Coronary artery (tissue), 2 donors: ENCODE data around the gene DCTN2.
"Not testable (repeated sequence)": the region's sequence is repeated elsewhere in the genome, so short reads cannot be mapped to it uniquely, and the experiment has no call there.

Experiments used
- DNase-seq: peaks from one replicate; pipeline ENCODE4 v3.0.0-alpha.2; 2017; ENCODE audit warnings: low spot score
- H3K27ac ChIP-seq, 2 donors: fragments of 200-600 bp; sonication (generic); one replicate each; pipeline ENCODE4 v1.5.1; 2016 to 2019
- H3K4me3 ChIP-seq: fragments of 200-600 bp; sonication (generic); 2 replicates; pipeline ENCODE4 v1.5.1; 2016; ENCODE audit warnings: mild to moderate bottlenecking, moderate library complexity
- TF ChIP-seq, protein P1 (sequence below): fragments of 200-600 bp; sonication (generic); IDR thresholded peaks from one replicate; pipeline ENCODE4 v1.5.1; 2019; ENCODE audit warnings: antibody characterized with exemption

Gene DCTN2

DNA sequence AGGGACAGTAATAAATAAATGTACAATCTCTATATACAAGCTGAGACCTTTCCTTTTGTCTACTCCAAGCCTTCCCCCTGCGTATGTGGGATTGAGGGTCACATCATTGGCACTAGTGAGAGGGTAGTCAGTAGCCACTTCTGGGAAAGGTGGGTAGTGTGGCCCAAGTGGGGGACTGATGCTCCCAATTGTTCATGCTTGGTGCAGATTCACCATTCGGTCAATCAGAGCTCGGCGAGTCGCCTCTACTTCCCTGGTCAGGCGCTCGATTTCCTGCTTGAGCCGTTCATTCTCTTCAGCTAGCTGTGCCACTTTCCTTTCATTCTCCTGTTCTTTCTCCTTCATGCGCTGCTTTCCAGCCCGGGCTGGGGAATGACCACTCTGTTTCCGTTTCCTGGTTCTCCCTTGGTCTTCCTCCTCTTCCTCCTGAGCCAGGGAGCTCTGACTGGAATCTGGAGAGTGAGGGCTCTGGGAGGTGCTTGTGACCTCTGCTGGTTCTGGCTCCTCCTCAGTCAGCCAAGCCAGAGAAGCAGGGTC is 30.3 kb downstream of the DCTN2 start:
- DNase-seq: no peak
- H3K27ac ChIP-seq: peak overlapping the region; percentile 2 to 98
- no peak overlapping the region for H3K4me3 ChIP-seq
- TF ChIP-seq, protein P1, sequence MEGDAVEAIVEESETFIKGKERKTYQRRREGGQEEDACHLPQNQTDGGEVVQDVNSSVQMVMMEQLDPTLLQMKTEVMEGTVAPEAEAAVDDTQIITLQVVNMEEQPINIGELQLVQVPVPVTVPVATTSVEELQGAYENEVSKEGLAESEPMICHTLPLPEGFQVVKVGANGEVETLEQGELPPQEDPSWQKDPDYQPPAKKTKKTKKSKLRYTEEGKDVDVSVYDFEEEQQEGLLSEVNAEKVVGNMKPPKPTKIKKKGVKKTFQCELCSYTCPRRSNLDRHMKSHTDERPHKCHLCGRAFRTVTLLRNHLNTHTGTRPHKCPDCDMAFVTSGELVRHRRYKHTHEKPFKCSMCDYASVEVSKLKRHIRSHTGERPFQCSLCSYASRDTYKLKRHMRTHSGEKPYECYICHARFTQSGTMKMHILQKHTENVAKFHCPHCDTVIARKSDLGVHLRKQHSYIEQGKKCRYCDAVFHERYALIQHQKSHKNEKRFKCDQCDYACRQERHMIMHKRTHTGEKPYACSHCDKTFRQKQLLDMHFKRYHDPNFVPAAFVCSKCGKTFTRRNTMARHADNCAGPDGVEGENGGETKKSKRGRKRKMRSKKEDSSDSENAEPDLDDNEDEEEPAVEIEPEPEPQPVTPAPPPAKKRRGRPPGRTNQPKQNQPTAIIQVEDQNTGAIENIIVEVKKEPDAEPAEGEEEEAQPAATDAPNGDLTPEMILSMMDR: no peak

DNA sequence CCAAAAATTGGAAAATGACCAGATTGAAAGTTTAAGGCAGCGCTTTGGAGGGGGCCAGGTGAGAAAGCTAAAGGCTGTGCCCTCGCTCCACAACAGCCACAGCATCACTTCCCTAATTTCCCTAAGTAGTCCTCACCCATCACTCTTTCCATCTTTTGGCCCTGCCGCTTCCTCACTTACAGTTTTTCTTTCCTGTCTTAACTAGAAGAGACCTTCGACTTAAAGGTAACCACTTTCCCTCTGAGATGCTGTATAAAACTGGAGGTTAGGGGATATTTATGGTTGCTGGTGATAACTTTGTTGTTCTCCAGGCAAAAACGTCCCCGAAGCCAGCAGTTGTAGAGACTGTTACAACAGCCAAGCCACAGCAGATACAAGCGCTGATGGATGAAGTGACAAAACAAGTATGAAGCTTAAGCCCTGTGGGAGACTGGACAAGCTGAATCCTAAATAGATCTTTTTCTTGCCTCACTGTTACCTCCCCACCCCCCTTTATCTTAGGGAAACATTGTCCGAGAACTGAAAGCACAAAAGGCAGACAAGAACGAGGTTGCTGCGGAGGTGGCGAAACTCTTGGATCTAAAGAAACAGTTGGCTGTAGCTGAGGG is 31.0 kb downstream of the DCTN2 start:
- no peak for DNase-seq
- Histone ChIP-seq H3K4me3 (no peak overlapping the region), H3K27ac (peak overlapping the region in 1 of 2 donors; percentile 98)
- TF ChIP-seq, protein P1: no peak

DNA sequence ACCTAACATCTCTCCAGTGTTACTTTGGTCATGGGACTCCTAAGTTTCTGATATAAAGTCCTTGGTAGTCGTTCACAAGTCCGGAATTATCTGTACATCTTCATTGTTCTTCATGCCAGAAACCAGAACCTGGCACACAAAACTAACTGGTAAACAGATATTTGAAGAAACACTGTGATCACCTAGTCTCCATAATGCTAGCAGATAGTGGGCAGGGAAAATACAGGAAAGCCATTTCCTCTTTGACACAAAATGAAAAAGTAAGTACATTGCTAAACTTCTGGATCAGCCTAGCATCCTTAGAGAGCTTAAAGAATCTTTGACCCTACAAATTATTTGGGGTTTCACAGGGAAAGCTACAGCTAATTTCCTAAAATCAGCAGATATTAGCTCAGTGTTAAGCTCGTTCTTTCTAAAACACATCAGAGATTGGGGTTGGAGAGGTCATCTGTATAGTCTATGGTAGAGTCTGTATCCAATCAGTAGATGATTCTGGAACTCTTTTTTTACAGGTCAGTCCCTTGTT is 31.5 kb downstream of the DCTN2 start:
- DNase-seq: no peak
- TF ChIP-seq, protein P1: no peak
- no peak overlapping the region for H3K4me3 ChIP-seq
- no peak overlapping the region for H3K27ac ChIP-seq

DNA sequence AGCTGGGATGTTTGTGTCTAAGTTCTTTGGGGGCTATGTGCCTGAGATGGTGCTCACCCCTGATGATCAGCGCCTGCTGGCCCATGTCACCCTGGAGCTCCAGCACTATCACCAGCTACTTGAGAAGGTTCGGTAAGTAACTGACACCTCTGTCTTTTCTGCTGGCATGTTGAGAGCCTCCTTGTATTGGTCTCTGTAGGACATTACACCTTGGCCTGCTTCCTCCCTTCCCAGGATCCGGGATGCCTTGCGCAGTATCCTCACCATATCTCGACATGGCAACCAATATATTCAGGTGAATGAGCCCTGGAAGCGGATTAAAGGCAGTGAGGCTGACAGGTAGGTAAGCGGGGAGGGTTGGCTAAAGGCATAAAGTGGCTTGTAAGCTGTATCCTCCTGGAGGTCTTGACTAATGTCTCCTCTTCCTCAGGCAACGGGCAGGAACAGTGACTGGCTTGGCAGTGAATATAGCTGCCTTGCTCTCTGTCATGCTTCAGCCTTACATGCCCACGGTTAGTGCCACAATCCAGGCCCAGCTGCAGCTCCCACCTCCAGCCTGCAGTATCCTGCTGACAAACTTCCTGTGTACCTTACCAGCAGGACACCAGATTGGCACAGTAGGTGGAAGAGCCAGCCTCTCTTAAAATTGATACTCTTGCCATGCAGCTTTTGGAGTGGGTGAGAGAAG is 32.1 kb downstream of the DCTN2 start:
- no peak overlapping the region for H3K4me3 ChIP-seq
- peak overlapping the region in 1 of 2 donors; percentile 19 for H3K27ac ChIP-seq
- TF ChIP-seq, protein P1: no peak
- DNase-seq: no peak

DNA sequence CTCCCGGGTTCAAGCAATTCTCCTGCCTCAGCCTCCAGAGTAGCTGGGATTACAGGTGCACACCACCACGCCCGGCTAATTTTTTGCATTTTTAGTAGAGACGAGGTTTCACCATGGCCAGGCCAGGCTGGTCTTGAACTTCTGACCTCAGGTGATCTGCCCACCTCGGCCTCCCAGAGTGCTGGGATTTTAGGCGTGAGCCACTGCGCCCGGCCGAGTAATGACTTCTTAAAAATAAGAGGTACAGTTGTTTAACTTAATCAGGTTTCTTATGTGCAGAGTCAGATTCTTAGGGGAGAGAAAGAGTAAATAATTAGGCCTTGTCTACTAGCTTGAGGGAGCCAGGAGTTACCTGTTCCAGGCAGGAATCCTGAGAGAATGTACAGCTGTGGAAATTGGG is 32.7 kb downstream of the DCTN2 start:
- H3K27ac ChIP-seq: peak overlapping the region in 1 of 2 donors; percentile 19
- DNase-seq, H3K4me3 ChIP-seq: not testable (repeated sequence)

DNA sequence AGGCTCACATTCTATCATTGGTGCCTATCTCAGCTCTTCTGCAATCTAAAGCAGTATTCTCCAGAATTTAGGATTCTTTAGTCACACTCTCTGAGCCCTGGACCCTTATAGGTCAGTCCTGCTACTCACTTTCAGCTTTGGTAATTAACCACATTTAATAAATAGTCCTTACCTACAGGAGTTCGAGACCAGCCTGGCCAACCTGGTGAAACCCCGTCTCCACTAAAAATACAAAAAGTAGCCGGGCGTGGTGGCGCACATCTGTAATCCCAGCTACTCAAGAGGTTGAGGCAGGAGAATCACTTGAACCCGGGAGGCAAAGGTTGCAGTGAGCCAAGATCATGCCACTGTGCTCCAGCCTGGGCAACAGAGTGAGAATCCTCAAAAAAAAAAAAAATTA is 33.3 kb downstream of the DCTN2 start:
- not testable (repeated sequence) for H3K27ac ChIP-seq, H3K4me3 ChIP-seq, DNase-seq

DNA sequence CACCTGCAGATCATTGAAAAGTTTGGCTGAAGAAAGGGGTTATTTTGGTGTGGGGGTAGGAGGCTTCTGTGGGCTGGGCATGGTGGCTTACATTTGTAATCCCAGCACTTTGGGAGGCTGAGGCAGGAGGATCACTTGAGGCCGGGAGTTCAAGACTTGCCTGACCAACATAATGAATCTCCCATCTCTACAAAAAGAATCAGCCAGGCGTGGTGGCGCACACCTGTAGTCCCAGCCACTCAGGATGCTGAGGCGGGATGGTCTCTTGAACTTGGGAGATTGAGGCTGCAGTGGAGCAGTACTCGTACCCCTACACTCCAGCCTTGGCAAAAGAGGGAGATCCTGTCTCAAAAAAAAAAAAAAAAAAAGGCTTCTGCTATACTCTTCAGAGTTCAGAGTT is 33.7 kb downstream of the DCTN2 start:
- DNase-seq: no peak
- Histone ChIP-seq H3K27ac (no peak overlapping the region), H3K4me3 (no peak overlapping the region)
- TF ChIP-seq, protein P1: no peak

DNA sequence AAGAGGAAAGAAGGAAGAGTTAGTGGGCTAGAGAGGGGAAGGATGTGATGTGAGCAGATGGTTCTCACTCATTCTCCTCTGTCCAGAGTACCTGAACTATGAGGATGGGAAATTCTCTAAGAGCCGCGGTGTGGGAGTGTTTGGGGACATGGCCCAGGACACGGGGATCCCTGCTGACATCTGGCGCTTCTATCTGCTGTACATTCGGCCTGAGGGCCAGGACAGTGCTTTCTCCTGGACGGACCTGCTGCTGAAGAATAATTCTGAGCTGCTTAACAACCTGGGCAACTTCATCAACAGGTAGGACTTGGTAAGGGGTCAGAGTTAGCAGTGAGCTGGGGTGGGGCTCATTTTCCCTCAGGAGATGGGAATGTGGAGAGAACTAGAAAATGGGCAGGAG is 34.3 kb downstream of the DCTN2 start:
- no peak overlapping the region for H3K27ac ChIP-seq
- H3K4me3 ChIP-seq: no peak overlapping the region
- no peak for DNase-seq
- TF ChIP-seq, protein P1: no peak
